Right lung (tissue), 5 donors: Measurements from ENCODE around the gene CTSS. TPM values are rescaled to one million over a fixed set of nuclear protein-coding genes. Genes with fewer than 3 reads are reported as not detected.
A peak's percentile ranks its signal among the peaks of the same experiment; 100 is the strongest.

Source experiments
- DNase-seq, 2 donors: peaks; one replicate each; pipeline ENCODE4 v3.0.0-alpha.2; 2013
- polyA plus RNA-seq, 5 donors: library from polyadenylated mRNA; unstranded; fragments of 120-200 nt; gene quantifications; one replicate each; pipeline versions ENCODE4 v1.2.1 to v1.2.3, GENCODE V29; 2013; ENCODE audit warnings: inconsistent platforms in 1 of 5, low replicate concordance in 1 of 5; ENCODE audit not compliant: insufficient read length in 5 of 5, insufficient read depth in 1 of 5

CTSS gene
- polyA plus RNA-seq, 5 donors = 22.2 to 30.5 (median 25.3) TPM

GRCh38 chr1:150706091-150706490 is 59.5 kb downstream of the CTSS start:
- no peak for DNase-seq

GRCh38 chr1:150703427-150703826 is 62.2 kb downstream of the CTSS start:
- no peak for DNase-seq

- DNase-seq = peak; percentile 93 to 95
Measured at GRCh38 chr1:150696995-150697927, 68.3 kb downstream of the CTSS start, which contains the start of gene GOLPH3L. TSS of gene GOLPH3L (minus strand) at chr1:150697154. CDS start at chr1:150694838, 2,316 bp downstream.

- DNase-seq = no peak
Measured at GRCh38 chr1:150696590-150696989, 69.0 kb downstream of the CTSS start.

- no peak for DNase-seq
Measured at GRCh38 chr1:150696162-150696561, 69.4 kb downstream of the CTSS start.

- no peak for DNase-seq
Measured at GRCh38 chr1:150695561-150695960, 70.0 kb downstream of the CTSS start.

GRCh38 chr1:150692720-150693119 is 72.9 kb downstream of the CTSS start:
- no peak for DNase-seq

- no peak for DNase-seq
Measured at GRCh38 chr1:150688763-150689162, 76.8 kb downstream of the CTSS start.

- no peak for DNase-seq
Measured at GRCh38 chr1:150686275-150686674, 79.3 kb downstream of the CTSS start.

GRCh38 chr1:150683914-150684313 is 81.7 kb downstream of the CTSS start:
- DNase-seq = no peak

Other genes starting within 250 kb of the CTSS start
- 10 to 100 TPM; 12.4 to 24.2 (median 20.6) TPM for gene ADAMTSL4, start 216.4 kb downstream of the CTSS start, polyA plus RNA-seq
- 100 to 1,000 TPM; 118 to 196 (median 166) TPM for gene MCL1, start 186.2 kb downstream of the CTSS start, polyA plus RNA-seq
- gene ENSA, start 136.2 kb downstream of the CTSS start, polyA plus RNA-seq = 100 to 1,000 TPM; 197 to 241 (median 224) TPM
- gene GOLPH3L, start 68.6 kb downstream of the CTSS start, polyA plus RNA-seq = 10 to 100 TPM; 30.4 to 42.0 (median 40.8) TPM
- gene HORMAD1, start 44.9 kb downstream of the CTSS start, polyA plus RNA-seq = under 1 TPM in 2 of 5 donors, not detected in 3; 0.10 TPM
- gene CTSK, start 42.5 kb upstream of the CTSS start, polyA plus RNA-seq = 10 to 100 TPM; 27.4 to 49.2 (median 35.3) TPM
- 10 to 100 TPM; 62.5 to 88.0 (median 78.2) TPM for gene ARNT, start 110.8 kb upstream of the CTSS start, polyA plus RNA-seq
- gene CTXND2, start 121.4 kb upstream of the CTSS start, polyA plus RNA-seq = under 1 TPM in 1 of 5 donors, not detected in 4; 0.13 TPM
- gene SETDB1, start 160.6 kb upstream of the CTSS start, polyA plus RNA-seq = 100 to 1,000 TPM in 1 of 5 donors, 10 to 100 TPM in 4; 67.5 to 102 (median 83.8) TPM
- gene CERS2, start 209.1 kb upstream of the CTSS start, polyA plus RNA-seq = 100 to 1,000 TPM; 232 to 283 (median 242) TPM
- gene ANXA9, start 216.5 kb upstream of the CTSS start, polyA plus RNA-seq = 1 to 10 TPM; 7.7 to 9.7 (median 8.6) TPM
- gene MINDY1, start 241.1 kb upstream of the CTSS start, polyA plus RNA-seq = 10 to 100 TPM; 32.3 to 46.9 (median 42.6) TPM
- 10 to 100 TPM; 33.2 to 44.5 (median 40.8) TPM for gene PRUNE1, start 242.7 kb upstream of the CTSS start, polyA plus RNA-seq